Smooth muscle cell (in vitro differentiated cells): ENCODE data around the gene NCOA6. TPM values are rescaled to one million over a fixed set of nuclear protein-coding genes. Genes with fewer than 3 reads are reported as not detected.

Experiments used
- DNase-seq: peaks from one replicate; lab custom pipeline; 2025; ENCODE audit not compliant: unreplicated experiment; lab: John Stamatoyannopoulos, UW
- H2AFZ ChIP-seq: fragments of 200-600 bp; sonication (generic); 2 replicates; pipeline ENCODE4 v1.6.0; 2016; ENCODE audit warnings: antibody characterized with exemption, low read depth, mild to moderate bottlenecking
- H3F3A ChIP-seq: fragments of 200-600 bp; sonication (generic); 2 replicates; pipeline ENCODE4 v1.6.0; 2017; ENCODE audit warnings: antibody characterized with exemption, low read depth
- H3K27ac ChIP-seq: fragments of 200-600 bp; sonication (generic); 2 replicates; pipeline ENCODE4 v1.5.1; 2016; ENCODE audit warnings: low read depth, mild to moderate bottlenecking
- H3K27me3 ChIP-seq: fragments of 200-600 bp; sonication (generic); 2 replicates; pipeline ENCODE4 v1.6.1; 2016; ENCODE audit warnings: low read depth, mild to moderate bottlenecking
- H3K36me3 ChIP-seq: fragments of 200-600 bp; sonication (generic); 2 replicates; pipeline ENCODE4 v1.5.1; 2016; ENCODE audit warnings: low read depth
- H3K4me1 ChIP-seq: fragments of 200-600 bp; sonication (generic); 2 replicates; pipeline ENCODE4 v1.5.1; 2016; ENCODE audit warnings: low read depth
- H3K4me2 ChIP-seq: fragments of 200-600 bp; sonication (generic); 2 replicates; pipeline ENCODE4 v1.6.0; 2016; ENCODE audit warnings: mild to moderate bottlenecking
- H3K4me3 ChIP-seq: fragments of 200-600 bp; sonication (generic); 2 replicates; pipeline ENCODE4 v1.5.1; 2016; ENCODE audit warnings: mild to moderate bottlenecking
- H3K79me2 ChIP-seq: fragments of 200-600 bp; sonication (generic); 2 replicates; pipeline ENCODE4 v1.6.0; 2016; ENCODE audit warnings: low read depth, mild to moderate bottlenecking
- H3K9ac ChIP-seq: fragments of 200-600 bp; sonication (generic); 2 replicates; pipeline ENCODE4 v1.6.0; 2016; ENCODE audit warnings: low read depth
- H3K9me3 ChIP-seq: fragments of 200-600 bp; sonication (generic); replicated peaks from 2 replicates; pipeline ENCODE4 v1.5.1; 2016; ENCODE audit warnings: low read depth
- H4K20me1 ChIP-seq: fragments of 200-600 bp; sonication (generic); 2 replicates; pipeline ENCODE4 v1.6.0; 2016; ENCODE audit warnings: low read depth
- WGBS: methylation state at CpG from one replicate; pipeline ENCODE4 v1.1.7; 2016; ENCODE audit warnings: low lambda C conversion rate; 5-methylcytosine and 5-hydroxymethylcytosine counted together
- polyA plus RNA-seq: library from polyadenylated mRNA; unstranded; fragments of >200 nt; fragmentation: Nextera tagmentation; extraction: Ambion mirVana; gene quantifications from 2 replicates; pipeline ENCODE4 v1.2.1, GENCODE V29; 2016
- total RNA-seq: library from RNA; depleted of rRNA; stranded (reverse); fragments of >200 nt; gene quantifications from 2 replicates; pipeline ENCODE4 v1.2.3, GENCODE V29; 2014
- TF ChIP-seq, protein P1 (sequence below): fragments of 200-600 bp; sonication (generic); IDR thresholded peaks from 2 replicates; pipeline ENCODE4 v1.5.1; 2017; ENCODE audit warnings: borderline replicate concordance, mild to moderate bottlenecking, antibody characterized with exemption; ENCODE audit not compliant: insufficient read depth, poor library complexity, severe bottlenecking

The NCOA6 gene
- total and polyA plus RNA-seq, 2 experiments from 2014 or later = 15.6 to 19.0 TPM

DNA sequence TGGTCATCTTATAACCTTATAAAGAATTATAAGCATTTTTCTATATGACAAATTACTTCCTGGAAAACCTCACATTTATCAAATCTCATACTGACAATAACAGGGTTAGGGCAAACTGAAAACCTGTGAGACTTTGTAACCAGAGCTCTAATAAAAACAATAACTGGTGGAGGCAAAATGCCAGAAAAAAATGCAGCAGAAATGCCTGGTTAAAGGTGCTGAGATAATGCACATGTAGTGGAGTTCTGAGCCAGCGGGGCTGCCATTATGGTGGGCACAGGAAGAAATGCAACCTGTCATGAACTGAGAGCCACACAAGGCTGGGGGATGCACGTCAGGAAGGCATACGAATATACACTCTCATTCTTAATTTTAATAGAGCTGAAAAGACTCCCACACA lies 53.0 kb downstream of the NCOA6 start:
- no peak overlapping the region for H2AFZ ChIP-seq
- H3K27ac ChIP-seq = no peak overlapping the region
- 95% methylated on average over 3 of the region's 3 CpGs for WGBS
- H4K20me1 ChIP-seq = peaks cover 8% of the 10 kb centered on the region
- H3K4me1 ChIP-seq = no peaks in the 10 kb centered on the region
- H3K4me2 ChIP-seq = no peak overlapping the region
- H3K27me3 ChIP-seq = no peaks in the 10 kb centered on the region
- H3K4me3 ChIP-seq = no peak overlapping the region
- H3K9me3 ChIP-seq = no peaks in the 10 kb centered on the region
- peaks cover 10% of the 10 kb centered on the region for H3K36me3 ChIP-seq
- no peaks in the 10 kb centered on the region for H3K79me2 ChIP-seq
- no peaks in the 10 kb centered on the region for H3F3A ChIP-seq
- DNase-seq = no peak
- TF ChIP-seq, protein P1, sequence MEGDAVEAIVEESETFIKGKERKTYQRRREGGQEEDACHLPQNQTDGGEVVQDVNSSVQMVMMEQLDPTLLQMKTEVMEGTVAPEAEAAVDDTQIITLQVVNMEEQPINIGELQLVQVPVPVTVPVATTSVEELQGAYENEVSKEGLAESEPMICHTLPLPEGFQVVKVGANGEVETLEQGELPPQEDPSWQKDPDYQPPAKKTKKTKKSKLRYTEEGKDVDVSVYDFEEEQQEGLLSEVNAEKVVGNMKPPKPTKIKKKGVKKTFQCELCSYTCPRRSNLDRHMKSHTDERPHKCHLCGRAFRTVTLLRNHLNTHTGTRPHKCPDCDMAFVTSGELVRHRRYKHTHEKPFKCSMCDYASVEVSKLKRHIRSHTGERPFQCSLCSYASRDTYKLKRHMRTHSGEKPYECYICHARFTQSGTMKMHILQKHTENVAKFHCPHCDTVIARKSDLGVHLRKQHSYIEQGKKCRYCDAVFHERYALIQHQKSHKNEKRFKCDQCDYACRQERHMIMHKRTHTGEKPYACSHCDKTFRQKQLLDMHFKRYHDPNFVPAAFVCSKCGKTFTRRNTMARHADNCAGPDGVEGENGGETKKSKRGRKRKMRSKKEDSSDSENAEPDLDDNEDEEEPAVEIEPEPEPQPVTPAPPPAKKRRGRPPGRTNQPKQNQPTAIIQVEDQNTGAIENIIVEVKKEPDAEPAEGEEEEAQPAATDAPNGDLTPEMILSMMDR = no peak
- no peak overlapping the region for H3K9ac ChIP-seq

DNA sequence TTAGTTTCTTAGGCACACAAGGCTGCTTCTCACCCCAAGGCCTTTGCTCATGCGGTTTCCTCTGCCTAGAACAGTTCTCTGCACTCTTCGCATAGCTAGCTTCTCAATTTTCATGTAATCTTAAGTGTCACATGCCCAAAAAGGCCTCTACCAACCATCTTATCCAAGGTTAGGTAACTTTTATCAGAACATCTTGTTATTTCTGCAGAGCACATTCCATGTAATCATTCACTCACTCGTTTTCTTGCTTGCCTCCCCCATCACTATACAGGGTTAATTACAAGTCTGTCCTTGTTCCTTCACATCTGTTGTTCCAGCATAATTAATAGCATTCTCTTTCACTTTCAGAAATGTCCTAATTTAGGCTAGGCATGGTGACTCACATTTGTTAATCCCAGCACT lies 53.8 kb downstream of the NCOA6 start:
- H3K36me3 ChIP-seq = peaks cover 14% of the 10 kb centered on the region
- H3K9ac ChIP-seq = no peak overlapping the region
- H3K9me3 ChIP-seq = no peaks in the 10 kb centered on the region
- no peak overlapping the region for H2AFZ ChIP-seq
- no peak overlapping the region for H3K4me3 ChIP-seq
- no peak overlapping the region for H3K4me2 ChIP-seq
- DNase-seq = no peak
- H4K20me1 ChIP-seq = peaks cover 4% of the 10 kb centered on the region
- no peaks in the 10 kb centered on the region for H3K79me2 ChIP-seq
- no peaks in the 10 kb centered on the region for H3F3A ChIP-seq
- H3K4me1 ChIP-seq = no peaks in the 10 kb centered on the region
- H3K27me3 ChIP-seq = no peaks in the 10 kb centered on the region
- TF ChIP-seq, protein P1 = no peak
- WGBS = 89% methylated on average over 3 of the region's 3 CpGs
- no peak overlapping the region for H3K27ac ChIP-seq

DNA sequence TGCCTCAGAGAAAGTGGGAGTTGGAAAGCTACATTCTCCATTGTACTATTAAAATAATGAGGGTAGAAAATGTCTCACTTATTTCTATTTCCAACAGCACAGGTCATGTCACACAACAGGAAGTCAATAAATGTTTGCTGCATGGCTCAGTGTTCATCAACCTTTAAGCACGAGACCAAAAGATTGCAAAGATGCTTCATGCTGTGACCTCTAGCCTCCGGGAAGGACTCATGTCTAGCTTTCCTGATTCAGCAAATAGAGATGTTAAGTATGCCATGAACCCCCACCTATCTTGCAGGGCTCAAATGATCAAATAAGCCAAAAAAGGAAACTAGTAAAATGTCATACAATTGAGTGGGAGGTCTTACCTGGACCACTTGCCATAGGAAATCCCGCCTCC lies 57.4 kb downstream of the NCOA6 start:
- no peak for DNase-seq
- 83% methylated on average over 3 of the region's 3 CpGs for WGBS
- Histone ChIP-seq H3K4me3 (no peak overlapping the region), H3K27me3 (no peaks in the 10 kb centered on the region), H3K9me3 (no peaks in the 10 kb centered on the region), H2AFZ (no peak overlapping the region), H3K27ac (no peak overlapping the region), H3K79me2 (no peaks in the 10 kb centered on the region), H3K4me1 (no peaks in the 10 kb centered on the region), H4K20me1 (peaks cover 4% of the 10 kb centered on the region), H3K36me3 (peaks cover 11% of the 10 kb centered on the region), H3K9ac (no peak overlapping the region), H3F3A (no peaks in the 10 kb centered on the region), H3K4me2 (no peak overlapping the region)
- TF ChIP-seq, protein P1 = no peak

DNA sequence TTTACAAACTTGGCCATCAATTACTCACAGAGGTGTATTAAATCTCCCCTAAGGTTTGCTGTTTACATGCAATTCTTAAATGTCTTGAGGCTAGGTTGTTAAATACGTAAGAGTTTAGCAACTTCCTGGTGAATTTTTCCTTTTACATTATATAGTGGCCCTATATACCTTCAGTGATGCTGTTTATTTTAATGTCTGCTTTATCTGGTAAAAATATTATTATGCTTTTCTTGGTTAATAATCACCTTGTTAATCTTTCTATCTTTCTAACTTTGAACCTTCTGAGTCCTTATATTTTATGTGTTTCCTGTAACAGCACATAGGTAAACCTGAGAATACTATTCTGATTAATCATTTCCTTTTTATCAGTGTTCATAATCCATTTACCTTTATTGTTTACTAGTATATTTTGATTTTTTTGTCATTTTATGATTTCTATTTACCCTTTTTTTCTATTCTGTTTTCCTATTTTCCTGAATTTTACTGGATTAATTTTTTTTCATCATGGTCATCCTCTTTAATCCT lies 63.4 kb downstream of the NCOA6 start:
- WGBS = 0% methylated on average over 1 of the region's 1 CpG
- Histone ChIP-seq H2AFZ (no peak overlapping the region), H3K27me3 (no peaks in the 10 kb centered on the region), H3K4me3 (no peak overlapping the region), H3K4me1 (no peaks in the 10 kb centered on the region), H3K36me3 (peaks cover 30% of the 10 kb centered on the region), H3F3A (no peaks in the 10 kb centered on the region), H3K9ac (no peak overlapping the region), H4K20me1 (no peaks in the 10 kb centered on the region), H3K79me2 (no peaks in the 10 kb centered on the region), H3K27ac (no peak overlapping the region), H3K4me2 (no peak overlapping the region), H3K9me3 (no peaks in the 10 kb centered on the region)
- no peak for DNase-seq
- TF ChIP-seq, protein P1 = no peak
